ENCODE results near the gene EML4.

DNA sequence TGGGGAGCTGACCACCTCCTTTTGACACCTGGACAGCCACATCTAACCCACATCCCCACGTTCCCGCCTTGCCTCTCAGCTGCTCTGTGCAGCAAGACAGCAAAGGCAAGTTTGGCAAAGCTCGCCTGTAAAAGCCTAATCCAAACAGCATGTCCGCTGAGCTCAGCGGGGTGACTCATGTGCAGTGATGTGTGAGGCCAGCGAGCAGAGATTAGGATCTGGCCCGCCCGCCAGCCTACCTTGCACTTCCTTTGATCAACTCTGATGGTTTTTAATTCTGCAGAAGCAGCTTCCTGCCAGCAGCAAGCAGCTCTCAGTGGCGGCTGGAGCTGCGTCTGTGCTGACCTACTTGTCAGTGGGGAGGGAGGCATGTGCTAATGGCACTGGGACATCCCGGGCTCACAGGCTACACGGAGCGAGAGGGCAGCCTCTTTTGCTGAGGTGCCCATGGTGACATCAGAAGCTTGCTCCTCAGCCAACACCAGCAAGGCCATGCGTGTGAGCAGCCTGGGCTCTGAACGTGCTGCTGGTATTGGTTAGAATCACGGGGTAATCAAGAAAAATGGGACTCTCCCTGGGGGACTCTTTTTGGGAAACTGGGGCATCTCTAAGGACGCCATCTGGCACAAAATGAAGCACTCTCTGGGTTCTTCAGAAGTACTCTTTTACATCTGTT, 36.0 kb upstream of the EML4 start:
- TF ChIP-seq, protein P1, sequence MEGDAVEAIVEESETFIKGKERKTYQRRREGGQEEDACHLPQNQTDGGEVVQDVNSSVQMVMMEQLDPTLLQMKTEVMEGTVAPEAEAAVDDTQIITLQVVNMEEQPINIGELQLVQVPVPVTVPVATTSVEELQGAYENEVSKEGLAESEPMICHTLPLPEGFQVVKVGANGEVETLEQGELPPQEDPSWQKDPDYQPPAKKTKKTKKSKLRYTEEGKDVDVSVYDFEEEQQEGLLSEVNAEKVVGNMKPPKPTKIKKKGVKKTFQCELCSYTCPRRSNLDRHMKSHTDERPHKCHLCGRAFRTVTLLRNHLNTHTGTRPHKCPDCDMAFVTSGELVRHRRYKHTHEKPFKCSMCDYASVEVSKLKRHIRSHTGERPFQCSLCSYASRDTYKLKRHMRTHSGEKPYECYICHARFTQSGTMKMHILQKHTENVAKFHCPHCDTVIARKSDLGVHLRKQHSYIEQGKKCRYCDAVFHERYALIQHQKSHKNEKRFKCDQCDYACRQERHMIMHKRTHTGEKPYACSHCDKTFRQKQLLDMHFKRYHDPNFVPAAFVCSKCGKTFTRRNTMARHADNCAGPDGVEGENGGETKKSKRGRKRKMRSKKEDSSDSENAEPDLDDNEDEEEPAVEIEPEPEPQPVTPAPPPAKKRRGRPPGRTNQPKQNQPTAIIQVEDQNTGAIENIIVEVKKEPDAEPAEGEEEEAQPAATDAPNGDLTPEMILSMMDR (IDR thresholded peaks at IDR 0.05): no peak
- peak; percentile 9 to 83 for TF ChIP-seq POLR2A (IDR thresholded peaks at IDR 0.05)

All from adrenal gland (tissue), 5 donors.